ENCODE data around the gene SORBS1. TPM values are rescaled to one million over a fixed set of nuclear protein-coding genes. Genes with fewer than 3 reads are reported as not detected.
A peak's percentile ranks its signal among the peaks of the same experiment; 100 is the strongest.

SORBS1 gene
- total RNA-seq, 1 donor from 2014 or later: 416 TPM

- peaks cover 85 to 92% of the 10 kb centered on the region in 2 donors for H3K36me3 ChIP-seq
- intact Hi-C loops (cut with DNase I): loop anchor here (1.0 to 5.0 kb wide), 3 partner anchors 55 to 171 kb away; partner anchors contain the start of gene SORBS1
- TF ChIP-seq, protein P1, sequence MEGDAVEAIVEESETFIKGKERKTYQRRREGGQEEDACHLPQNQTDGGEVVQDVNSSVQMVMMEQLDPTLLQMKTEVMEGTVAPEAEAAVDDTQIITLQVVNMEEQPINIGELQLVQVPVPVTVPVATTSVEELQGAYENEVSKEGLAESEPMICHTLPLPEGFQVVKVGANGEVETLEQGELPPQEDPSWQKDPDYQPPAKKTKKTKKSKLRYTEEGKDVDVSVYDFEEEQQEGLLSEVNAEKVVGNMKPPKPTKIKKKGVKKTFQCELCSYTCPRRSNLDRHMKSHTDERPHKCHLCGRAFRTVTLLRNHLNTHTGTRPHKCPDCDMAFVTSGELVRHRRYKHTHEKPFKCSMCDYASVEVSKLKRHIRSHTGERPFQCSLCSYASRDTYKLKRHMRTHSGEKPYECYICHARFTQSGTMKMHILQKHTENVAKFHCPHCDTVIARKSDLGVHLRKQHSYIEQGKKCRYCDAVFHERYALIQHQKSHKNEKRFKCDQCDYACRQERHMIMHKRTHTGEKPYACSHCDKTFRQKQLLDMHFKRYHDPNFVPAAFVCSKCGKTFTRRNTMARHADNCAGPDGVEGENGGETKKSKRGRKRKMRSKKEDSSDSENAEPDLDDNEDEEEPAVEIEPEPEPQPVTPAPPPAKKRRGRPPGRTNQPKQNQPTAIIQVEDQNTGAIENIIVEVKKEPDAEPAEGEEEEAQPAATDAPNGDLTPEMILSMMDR (IDR thresholded peaks at IDR 0.05): no peak
- H3K4me3 ChIP-seq: no peak overlapping the region
- H3K4me1 ChIP-seq: peaks cover 19 to 74% of the 10 kb centered on the region in 2 donors
- no peaks in the 10 kb centered on the region for H3K27me3 ChIP-seq
- H3K9me3 ChIP-seq: no peaks in the 10 kb centered on the region
- peak overlapping the region; percentile 73 to 93 for H3K27ac ChIP-seq
- peak in 1 of 2 donors; percentile 56 for DNase-seq (ENCODE audit: low spot score in 2 of 2)
Observed at GRCh38 chr10:95429639-95430038, 131.5 kb downstream of the SORBS1 start.

GRCh38 chr10:95428701-95429100 lies 132.5 kb downstream of the SORBS1 start:
- H3K4me3 ChIP-seq: no peak overlapping the region
- intact Hi-C loops (cut with DNase I): no loop called here
- peak in 1 of 2 donors; percentile 67 for DNase-seq (ENCODE audit: low spot score in 2 of 2)
- no peaks in the 10 kb centered on the region for H3K9me3 ChIP-seq
- TF ChIP-seq, protein P1 (IDR thresholded peaks at IDR 0.05): no peak
- H3K27me3 ChIP-seq: no peaks in the 10 kb centered on the region
- peaks cover 14 to 72% of the 10 kb centered on the region in 2 donors for H3K4me1 ChIP-seq
- peak overlapping the region; percentile 65 to 73 for H3K27ac ChIP-seq
- H3K36me3 ChIP-seq: peaks cover 85 to 93% of the 10 kb centered on the region in 2 donors

DNA sequence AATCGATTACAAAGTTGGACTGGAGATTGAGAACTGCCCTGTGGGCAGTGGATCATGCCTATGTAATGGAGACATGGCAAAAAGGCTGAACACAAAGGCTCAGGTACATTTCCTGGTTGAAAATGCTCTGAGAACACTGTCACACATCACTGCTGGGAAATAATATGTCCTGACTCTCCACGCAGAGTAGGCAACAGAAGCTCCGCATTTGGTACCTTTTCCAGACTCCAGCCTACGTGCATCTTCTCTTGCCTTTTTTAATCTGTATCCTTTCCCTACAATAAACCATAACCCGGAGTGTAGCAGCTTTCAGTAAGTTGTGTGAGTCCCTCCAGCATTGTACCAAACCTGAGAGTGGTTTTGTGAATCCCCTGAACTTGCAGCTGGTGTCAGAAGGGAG lies 134.7 kb downstream of the SORBS1 start:
- no peak for DNase-seq (ENCODE audit: low spot score in 2 of 2)
- intact Hi-C loops (cut with DNase I): no loop called here
- Histone ChIP-seq H3K36me3 (peaks cover 85 to 96% of the 10 kb centered on the region in 2 donors), H3K27me3 (no peaks in the 10 kb centered on the region), H3K27ac (peak overlapping the region; percentile 58 to 73), H3K9me3 (no peaks in the 10 kb centered on the region), H3K4me3 (no peak overlapping the region), H3K4me1 (peaks cover 17 to 70% of the 10 kb centered on the region in 2 donors)
- TF ChIP-seq, protein P1 (IDR thresholded peaks at IDR 0.05): no peak

DNA sequence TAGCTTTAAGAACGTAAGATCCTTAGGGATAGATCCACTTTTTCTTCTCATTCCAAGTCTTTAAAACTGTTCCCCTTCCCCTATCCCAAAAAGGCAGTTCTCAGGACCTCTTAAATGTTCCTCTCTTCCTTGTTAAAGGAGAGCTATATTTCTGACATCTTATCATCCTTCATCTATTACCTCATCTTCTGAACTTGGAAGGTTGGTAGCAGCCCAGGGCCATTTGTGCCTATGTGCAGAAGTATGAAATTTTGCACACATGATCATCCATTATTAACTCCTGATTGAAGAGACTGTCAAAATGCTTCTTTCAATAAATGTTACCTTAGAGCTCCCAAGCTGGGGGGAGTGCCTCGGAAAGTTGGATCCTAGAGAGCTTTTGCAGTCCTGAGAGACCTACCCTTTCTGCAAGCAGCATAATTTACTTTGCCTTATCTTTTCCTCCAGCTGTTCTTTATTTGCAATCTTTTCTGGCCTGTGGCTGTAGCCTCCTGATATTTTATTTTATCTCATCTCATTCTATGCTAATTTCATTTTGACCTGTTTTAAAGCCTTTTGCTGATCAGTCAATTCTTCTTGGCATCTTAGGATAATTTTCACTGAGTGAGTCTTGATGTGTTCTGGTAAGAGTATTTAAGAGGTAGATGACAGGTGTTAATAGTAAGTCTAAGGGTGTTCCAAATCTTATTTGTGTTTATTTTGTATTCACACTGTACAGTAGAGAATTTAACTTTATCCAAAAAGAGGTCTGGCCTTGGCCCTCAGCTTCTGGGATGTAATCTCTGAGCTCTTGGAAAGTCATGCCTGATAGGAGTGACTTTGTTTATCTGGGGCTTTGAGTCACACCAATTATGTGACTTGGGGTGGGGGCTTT lies 135.3 kb downstream of the SORBS1 start:
- peaks cover 17 to 65% of the 10 kb centered on the region in 2 donors for H3K4me1 ChIP-seq
- DNase-seq (ENCODE audit: low spot score in 2 of 2): no peak
- peak overlapping the region; percentile 58 to 73 for H3K27ac ChIP-seq
- TF ChIP-seq, protein P1 (IDR thresholded peaks at IDR 0.05): no peak
- H3K27me3 ChIP-seq: no peaks in the 10 kb centered on the region
- intact Hi-C loops (cut with DNase I): no loop called here
- H3K4me3 ChIP-seq: no peak overlapping the region
- no peaks in the 10 kb centered on the region for H3K9me3 ChIP-seq
- peaks cover 86 to 95% of the 10 kb centered on the region in 2 donors for H3K36me3 ChIP-seq

- H3K27me3 ChIP-seq: no peaks in the 10 kb centered on the region
- TF ChIP-seq, protein P1 (IDR thresholded peaks at IDR 0.05): no peak
- peaks cover 21 to 59% of the 10 kb centered on the region in 2 donors for H3K4me1 ChIP-seq
- no peaks in the 10 kb centered on the region for H3K9me3 ChIP-seq
- peak overlapping the region; percentile 79 to 89 for H3K27ac ChIP-seq
- no peak for DNase-seq (ENCODE audit: low spot score in 2 of 2)
- intact Hi-C loops (cut with DNase I): no loop called here
- H3K36me3 ChIP-seq: peaks cover 88 to 92% of the 10 kb centered on the region in 2 donors
- no peak overlapping the region for H3K4me3 ChIP-seq
Observed at GRCh38 chr10:95423164-95424005, 137.8 kb downstream of the SORBS1 start.

Data from ascending aorta (tissue), 2 donors.